ENCODE measurements around the gene FZD8.

GRCh38 chr10:35684586-35684985 is 42.5 kb upstream of the FZD8 start:
- TF ChIP-seq ZSCAN18 (CRISPR knock-in tag; IDR thresholded peaks at IDR 0.05) (no peak), FOXJ3 (CRISPR knock-in tag; IDR thresholded peaks at IDR 0.05; ENCODE audit: borderline replicate concordance) (no peak), CTCF (IDR thresholded peaks at IDR 0.05) (no peak), TEAD4 (CRISPR knock-in tag; IDR thresholded peaks at IDR 0.05) (no peak), GABPB1 (CRISPR knock-in tag; IDR thresholded peaks at IDR 0.05) (no peak), ZNF138 (CRISPR knock-in tag; conservative IDR thresholded peaks at IDR 0.05) (no peak), CREB1 (CRISPR knock-in tag; IDR thresholded peaks at IDR 0.05) (no peak), E2F1 (CRISPR knock-in tag; IDR thresholded peaks at IDR 0.05) (no peak), ZBTB21 (CRISPR knock-in tag; IDR thresholded peaks at IDR 0.05; ENCODE audit: borderline replicate concordance) (no peak), ZNF512 (CRISPR knock-in tag; IDR thresholded peaks at IDR 0.05; ENCODE audit: borderline replicate concordance) (no peak), JUN (CRISPR knock-in tag; IDR thresholded peaks at IDR 0.05) (no peak), HMGA2 (CRISPR knock-in tag; IDR thresholded peaks at IDR 0.05) (no peak), KAT7 (CRISPR knock-in tag; IDR thresholded peaks at IDR 0.05; ENCODE audit: borderline replicate concordance) (no peak)

Data from WTC11 (cell line).